ENCODE results near the gene CCSER2.
"Not testable (repeated sequence)": the region's sequence is repeated elsewhere in the genome, so short reads cannot be mapped to it uniquely, and the experiment has no call there.

The CCSER2 gene

GRCh38 chr10:84328418-84329195 is at the start of gene CCSER2:
CCSER2 (plus strand) TSS chr10:84328589; CDS start chr10:84371053, 42,464 bp downstream.
- DNase-seq (ENCODE audit: low read depth in 2 of 2): peak; percentile 83 to 86

- DNase-seq (ENCODE audit: low read depth in 2 of 2): not testable (repeated sequence)
Measured at GRCh38 chr10:84279876-84280475, 48.4 kb upstream of the CCSER2 start.

- no peak for DNase-seq (ENCODE audit: low read depth in 2 of 2)
Measured at GRCh38 chr10:84286695-84287094, 41.7 kb upstream of the CCSER2 start.

- no peak for DNase-seq (ENCODE audit: low read depth in 2 of 2)
Measured at GRCh38 chr10:84288151-84288550, 40.2 kb upstream of the CCSER2 start.

- DNase-seq (ENCODE audit: low read depth in 2 of 2): no peak
Measured at GRCh38 chr10:84289521-84290200, 38.7 kb upstream of the CCSER2 start.

- no peak for DNase-seq (ENCODE audit: low read depth in 2 of 2)
Measured at GRCh38 chr10:84290235-84290634, 38.2 kb upstream of the CCSER2 start.

GRCh38 chr10:84291384-84291783 is 37.0 kb upstream of the CCSER2 start:
- DNase-seq (ENCODE audit: low read depth in 2 of 2): no peak

GRCh38 chr10:84292502-84292901 is 35.9 kb upstream of the CCSER2 start:
- DNase-seq (ENCODE audit: low read depth in 2 of 2): no peak

GRCh38 chr10:84293171-84293570 is 35.2 kb upstream of the CCSER2 start:
- DNase-seq (ENCODE audit: low read depth in 2 of 2): no peak

GRCh38 chr10:84293574-84294016 is 34.8 kb upstream of the CCSER2 start:
- no peak for DNase-seq (ENCODE audit: low read depth in 2 of 2)

GRCh38 chr10:84294766-84295447 is 33.5 kb upstream of the CCSER2 start:
- no peak for DNase-seq (ENCODE audit: low read depth in 2 of 2)

GRCh38 chr10:84296091-84296981 is 32.1 kb upstream of the CCSER2 start:
- DNase-seq (ENCODE audit: low read depth in 2 of 2): no peak

GRCh38 chr10:84298057-84298456 is 30.3 kb upstream of the CCSER2 start:
- DNase-seq (ENCODE audit: low read depth in 2 of 2): no peak

- DNase-seq (ENCODE audit: low read depth in 2 of 2): no peak
Measured at GRCh38 chr10:84302223-84302622, 26.2 kb upstream of the CCSER2 start.

GRCh38 chr10:84306751-84307384 is 21.5 kb upstream of the CCSER2 start:
- no peak for DNase-seq (ENCODE audit: low read depth in 2 of 2)

GRCh38 chr10:84308021-84308420 is 20.4 kb upstream of the CCSER2 start:
- DNase-seq (ENCODE audit: low read depth in 2 of 2): no peak

- DNase-seq (ENCODE audit: low read depth in 2 of 2): no peak
Measured at GRCh38 chr10:84308481-84309304, 19.7 kb upstream of the CCSER2 start.

GRCh38 chr10:84310470-84310869 is 17.9 kb upstream of the CCSER2 start:
- no peak for DNase-seq (ENCODE audit: low read depth in 2 of 2)

GRCh38 chr10:84311576-84311975 is 16.8 kb upstream of the CCSER2 start:
- no peak for DNase-seq (ENCODE audit: low read depth in 2 of 2)

- no peak for DNase-seq (ENCODE audit: low read depth in 2 of 2)
Measured at GRCh38 chr10:84312816-84313215, 15.6 kb upstream of the CCSER2 start.
